ENCODE measurements around the gene CHMP6. TPM values are rescaled to one million over a fixed set of nuclear protein-coding genes. Genes with fewer than 3 reads are reported as not detected.

Gene CHMP6
- total RNA-seq, 4 donors from 2014 or later = 30.6 to 46.3 (median 40.2) TPM

DNA sequence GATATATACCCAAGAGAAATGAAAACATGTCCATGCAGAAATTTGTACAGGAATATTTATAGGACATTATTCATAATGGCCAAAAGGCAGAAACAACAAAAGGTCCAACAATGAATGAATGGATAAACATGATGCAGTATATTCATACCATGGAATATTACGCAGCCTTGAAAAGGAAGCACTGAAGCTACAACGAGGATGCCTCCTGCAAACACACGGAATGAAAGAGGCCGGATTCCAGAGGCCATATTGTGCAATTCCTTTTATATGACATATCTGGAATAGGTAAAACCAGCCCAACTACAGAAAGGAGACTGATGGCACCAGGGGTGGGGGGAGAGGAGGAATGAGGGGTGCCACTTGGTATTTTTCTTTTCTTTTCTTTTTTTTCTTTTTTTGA lies 14.5 kb upstream of the CHMP6 start:
- TF ChIP-seq EP300 (IDR thresholded peaks at IDR 0.05) (no peak), POLR2A (IDR thresholded peaks at IDR 0.05) (no peak)
- TF ChIP-seq, protein P1, sequence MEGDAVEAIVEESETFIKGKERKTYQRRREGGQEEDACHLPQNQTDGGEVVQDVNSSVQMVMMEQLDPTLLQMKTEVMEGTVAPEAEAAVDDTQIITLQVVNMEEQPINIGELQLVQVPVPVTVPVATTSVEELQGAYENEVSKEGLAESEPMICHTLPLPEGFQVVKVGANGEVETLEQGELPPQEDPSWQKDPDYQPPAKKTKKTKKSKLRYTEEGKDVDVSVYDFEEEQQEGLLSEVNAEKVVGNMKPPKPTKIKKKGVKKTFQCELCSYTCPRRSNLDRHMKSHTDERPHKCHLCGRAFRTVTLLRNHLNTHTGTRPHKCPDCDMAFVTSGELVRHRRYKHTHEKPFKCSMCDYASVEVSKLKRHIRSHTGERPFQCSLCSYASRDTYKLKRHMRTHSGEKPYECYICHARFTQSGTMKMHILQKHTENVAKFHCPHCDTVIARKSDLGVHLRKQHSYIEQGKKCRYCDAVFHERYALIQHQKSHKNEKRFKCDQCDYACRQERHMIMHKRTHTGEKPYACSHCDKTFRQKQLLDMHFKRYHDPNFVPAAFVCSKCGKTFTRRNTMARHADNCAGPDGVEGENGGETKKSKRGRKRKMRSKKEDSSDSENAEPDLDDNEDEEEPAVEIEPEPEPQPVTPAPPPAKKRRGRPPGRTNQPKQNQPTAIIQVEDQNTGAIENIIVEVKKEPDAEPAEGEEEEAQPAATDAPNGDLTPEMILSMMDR (IDR thresholded peaks at IDR 0.05) = no peak
- Histone ChIP-seq H3K27me3 (peaks cover 0 to 8% of the 10 kb centered on the region in 2 donors), H3K36me3 (no peaks in the 10 kb centered on the region), H3K9me3 (no peaks in the 10 kb centered on the region), H3K27ac (no peak overlapping the region), H3K4me3 (no peak overlapping the region), H3K4me1 (peaks cover 0 to 26% (median 5%) of the 10 kb centered on the region in 4 donors)
- WGBS, 2 donors = 89 to 93% methylated on average over 4 of the region's 4 CpGs
- no peak for DNase-seq (ENCODE audit: low spot score in 2 of 2)

DNA sequence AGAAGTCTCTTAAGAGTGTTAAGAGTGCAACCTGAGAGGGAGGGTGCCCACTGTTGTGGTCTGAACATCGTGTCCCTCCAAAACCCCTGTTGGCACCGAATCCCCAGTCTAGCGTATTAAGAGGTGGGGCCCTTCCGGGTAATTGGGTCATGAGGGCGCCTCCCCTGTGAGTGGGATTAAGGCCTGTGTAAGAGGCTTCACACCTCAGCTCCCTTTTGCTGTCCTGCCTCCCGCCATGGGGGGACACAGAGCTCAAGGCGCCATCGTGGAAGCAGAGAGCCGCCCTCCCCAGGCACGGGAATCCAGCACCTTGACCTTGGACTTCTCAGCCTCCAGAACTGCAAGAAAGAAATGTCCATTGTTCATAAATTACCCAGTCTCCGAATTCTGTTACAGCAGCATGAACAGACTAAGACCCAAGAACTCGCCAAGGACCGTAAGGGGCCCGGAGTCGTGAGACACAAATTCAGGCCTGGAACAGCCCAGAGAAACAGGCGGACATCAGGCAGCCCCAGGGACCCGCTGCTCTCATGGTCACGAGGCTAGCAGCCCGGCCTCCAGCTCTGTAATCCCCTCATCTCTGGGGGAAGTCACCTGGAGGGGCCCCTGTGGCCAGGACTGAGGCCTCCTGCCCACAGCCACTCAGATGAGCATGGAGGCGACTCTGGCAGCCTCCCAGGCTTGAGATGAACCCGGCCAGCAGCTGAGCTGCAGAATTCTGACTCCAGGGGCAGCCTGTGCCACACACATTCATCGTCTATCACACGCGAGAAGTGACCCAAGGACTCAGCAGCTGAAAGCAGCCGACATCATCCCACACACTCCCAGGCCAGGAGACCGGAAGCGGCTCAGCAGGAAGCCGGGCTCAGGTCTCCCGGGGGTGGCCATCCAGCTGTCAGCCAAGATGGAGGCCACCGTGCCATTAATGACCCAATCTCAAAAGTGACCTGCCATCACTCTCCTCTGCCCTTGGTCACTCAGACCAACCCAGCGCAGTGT lies 12.8 kb upstream of the CHMP6 start:
- no peaks in the 10 kb centered on the region for H3K36me3 ChIP-seq
- WGBS, 2 donors = 72 to 77% methylated on average over 26 to 30 of the region's 31 CpGs

DNA sequence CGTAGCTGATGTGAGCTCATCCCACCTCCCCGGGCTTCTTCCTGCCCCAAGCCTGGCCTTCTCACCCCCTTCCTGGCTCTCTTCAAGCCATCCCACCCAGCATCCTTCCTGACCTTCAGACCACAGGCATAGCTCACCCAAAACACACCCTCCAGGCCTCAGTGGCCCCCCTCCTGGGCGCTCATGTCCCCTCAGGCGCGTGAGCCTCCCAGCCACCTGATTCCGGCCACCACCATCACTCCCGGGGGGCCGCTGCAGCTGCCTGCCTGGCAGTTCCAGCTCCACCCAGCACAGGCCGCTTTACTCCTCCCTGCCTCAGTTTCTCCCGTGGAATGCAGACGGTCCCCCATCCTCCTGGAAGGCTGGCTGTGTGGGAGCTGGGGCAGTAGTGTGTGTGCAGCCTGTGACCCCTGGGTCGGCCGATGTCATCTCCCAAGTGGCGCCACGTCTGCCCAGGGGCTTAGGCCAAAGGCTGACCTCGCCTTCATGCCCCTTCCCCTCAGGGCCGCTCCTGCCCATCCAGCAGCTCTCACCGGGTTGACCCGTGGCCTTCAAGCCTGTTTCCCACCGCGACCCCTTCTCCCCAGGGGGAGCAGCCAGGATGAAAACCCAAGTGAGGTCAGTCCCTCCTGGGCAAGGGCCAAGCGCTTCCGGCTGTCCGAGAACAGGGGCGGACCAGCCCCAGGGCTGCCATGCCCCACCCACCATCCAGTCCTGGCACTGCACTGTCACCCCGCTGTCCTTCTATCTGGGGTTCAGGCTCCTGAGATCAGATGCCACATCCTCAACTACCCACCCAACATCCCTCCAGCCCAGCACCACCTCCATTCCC lies 11.9 kb upstream of the CHMP6 start:
- Histone ChIP-seq H3K4me1 (peaks cover 0 to 26% (median 5%) of the 10 kb centered on the region in 4 donors), H3K27me3 (peaks cover 0 to 3% of the 10 kb centered on the region in 2 donors), H3K9me3 (no peaks in the 10 kb centered on the region), H3K4me3 (no peak overlapping the region), H3K36me3 (no peaks in the 10 kb centered on the region), H3K27ac (no peak overlapping the region)
- WGBS, 2 donors = 62 to 72% methylated on average over 18 to 25 of the region's 26 CpGs
- TF ChIP-seq EP300 (IDR thresholded peaks at IDR 0.05) (no peak), POLR2A (IDR thresholded peaks at IDR 0.05) (no peak)
- TF ChIP-seq, protein P1 (IDR thresholded peaks at IDR 0.05) = no peak
- DNase-seq (ENCODE audit: low spot score in 2 of 2) = no peak

More for the DNA sequence above, 12.8 kb upstream of the CHMP6 start:
- Histone ChIP-seq H3K27me3 (peaks cover 0 to 3% of the 10 kb centered on the region in 2 donors), H3K4me3 (no peak overlapping the region), H3K9me3 (no peaks in the 10 kb centered on the region), H3K27ac (no peak overlapping the region), H3K4me1 (peaks cover 0 to 26% (median 5%) of the 10 kb centered on the region in 4 donors)
- TF ChIP-seq EP300 (IDR thresholded peaks at IDR 0.05) (no peak), POLR2A (IDR thresholded peaks at IDR 0.05) (no peak)
- TF ChIP-seq, protein P1 (IDR thresholded peaks at IDR 0.05) = no peak
- DNase-seq (ENCODE audit: low spot score in 2 of 2) = no peak

DNA sequence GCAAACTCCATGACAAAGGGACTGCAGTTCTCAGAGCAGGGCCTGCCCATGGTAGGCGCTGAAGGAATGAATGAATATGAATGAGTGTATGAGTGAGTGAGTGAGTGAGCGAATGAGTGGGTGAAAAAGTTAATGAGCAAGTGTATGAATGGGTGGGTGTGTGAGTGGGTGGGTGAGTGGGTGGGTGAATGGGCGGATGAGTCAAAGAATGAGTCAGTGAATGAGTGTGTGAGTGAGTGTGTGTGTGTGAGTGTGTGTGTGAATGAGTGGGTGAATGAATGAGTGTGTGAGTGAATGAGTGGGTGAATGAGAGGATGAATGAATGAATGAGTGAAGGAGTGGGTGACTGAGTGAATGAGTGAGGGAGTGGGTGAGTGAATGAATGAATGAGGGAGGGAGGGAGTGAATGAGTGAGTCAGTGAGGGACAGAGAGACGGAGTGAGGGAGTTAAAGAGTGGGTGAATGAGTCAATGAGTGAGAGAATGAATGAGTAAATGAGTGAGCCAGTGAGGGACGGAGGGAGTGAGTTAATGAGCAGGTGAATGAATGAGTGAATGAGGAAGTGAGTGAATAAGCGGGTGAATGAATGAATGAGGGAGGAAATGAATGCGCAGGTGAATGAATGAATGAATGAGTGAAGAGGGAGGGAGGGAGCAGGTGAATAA lies 11.1 kb upstream of the CHMP6 start:
- TF ChIP-seq POLR2A (IDR thresholded peaks at IDR 0.05) = no peak
- TF ChIP-seq EP300 (IDR thresholded peaks at IDR 0.05) = no peak
- TF ChIP-seq, protein P1 (IDR thresholded peaks at IDR 0.05) = no peak
- no peaks in the 10 kb centered on the region for H3K9me3 ChIP-seq
- peaks cover 0 to 3% of the 10 kb centered on the region in 2 donors for H3K27me3 ChIP-seq
- 35 to 42% methylated on average over 7 of the region's 7 CpGs for WGBS, 2 donors
- H3K27ac ChIP-seq = no peak overlapping the region
- H3K36me3 ChIP-seq = no peaks in the 10 kb centered on the region
- H3K4me3 ChIP-seq = no peak overlapping the region
- H3K4me1 ChIP-seq = peaks cover 0 to 26% (median 5%) of the 10 kb centered on the region in 4 donors
- no peak for DNase-seq (ENCODE audit: low spot score in 2 of 2)

Data from tibial nerve (tissue), 4 donors.